GM12878 (cell line): Measurements from ENCODE around the gene GNAZ. TPM values are rescaled to one million over a fixed set of nuclear protein-coding genes. Genes with fewer than 3 reads are reported as not detected.

Experiments
- BRCA1 ChIP-seq: IDR thresholded peaks from 2 replicates; pipeline ENCODE4 v1.6.1; 2011; ENCODE audit warnings: low read depth, low read length, improper control_type of control experiment
- E2F4 ChIP-seq: IDR thresholded peaks from 2 replicates; pipeline ENCODE4 v1.6.1; 2012; ENCODE audit warnings: low read depth, low read length, improper control_type of control experiment
- E4F1 ChIP-seq: fragments of 450-650 bp; IDR thresholded peaks from 2 replicates; pipeline ENCODE4 v1.6.1; 2018; ENCODE audit warnings: borderline replicate concordance, mild to moderate bottlenecking; ENCODE audit not compliant: partially characterized antibody
- EZH2 ChIP-seq: IDR thresholded peaks from 2 replicates; pipeline ENCODE4 v1.6.1; 2012; ENCODE audit warnings: low read depth, mild to moderate bottlenecking, control low read depth, inconsistent platforms, low read length, borderline replicate concordance; ENCODE audit not compliant: control insufficient read depth
- HSF1 ChIP-seq: fragments of 150-350 bp; IDR thresholded peaks from 2 replicates; pipeline ENCODE4 v1.6.1; 2014; ENCODE audit warnings: mild to moderate bottlenecking, low read depth, low read length
- MTA2 ChIP-seq: fragments of 450-650 bp; IDR thresholded peaks from 2 replicates; pipeline ENCODE4 v1.6.1; 2016; ENCODE audit warnings: low read depth, mild to moderate bottlenecking, moderate library complexity
- MTA3 ChIP-seq: IDR thresholded peaks from 2 replicates; pipeline ENCODE4 v1.6.1; 2012; ENCODE audit warnings: low read length, inconsistent platforms, borderline replicate concordance
- NRF1 ChIP-seq: conservative IDR thresholded peaks from 2 replicates; pipeline ENCODE4 v1.6.1; 2011; ENCODE audit warnings: mild to moderate bottlenecking, low read depth, low read length, improper control_type of control experiment
- PBX3 ChIP-seq: IDR thresholded peaks from 2 replicates; pipeline ENCODE4 v1.6.1; 2011; ENCODE audit warnings: mild to moderate bottlenecking, low read depth, low read length, moderate library complexity; ENCODE audit not compliant: insufficient replicate concordance
- POLR2A ChIP-seq: IDR thresholded peaks from 2 replicates; pipeline ENCODE4 v1.6.1; 2011; ENCODE audit warnings: low read depth, mild to moderate bottlenecking, low read length
- POU2F2 ChIP-seq: IDR thresholded peaks from 3 replicates; pipeline ENCODE4 v1.6.1; 2011; ENCODE audit warnings: low read depth, mild to moderate bottlenecking, low read length, borderline replicate concordance
- SIN3A ChIP-seq: IDR thresholded peaks from 2 replicates; pipeline ENCODE4 v1.6.1; 2012; ENCODE audit warnings: low read depth, low read length, improper control_type of control experiment
- SMAD5 ChIP-seq: IDR thresholded peaks from 2 replicates; pipeline ENCODE4 v1.6.1; 2016; ENCODE audit warnings: antibody characterized with exemption, low read depth
- WRNIP1 ChIP-seq: IDR thresholded peaks from 2 replicates; pipeline ENCODE4 v1.6.1; 2011; ENCODE audit warnings: low read depth, low read length, improper control_type of control experiment, borderline replicate concordance
- YY1 ChIP-seq: IDR thresholded peaks from 2 replicates; pipeline ENCODE4 v1.6.1; 2011; ENCODE audit warnings: low read depth, mild to moderate bottlenecking, low read length
- ZBED1 ChIP-seq: IDR thresholded peaks from 2 replicates; pipeline ENCODE4 v1.6.1; 2016; ENCODE audit warnings: borderline replicate concordance
- ZNF207 ChIP-seq: fragments of 450-650 bp; IDR thresholded peaks from 2 replicates; pipeline ENCODE4 v1.6.1; 2014; ENCODE audit warnings: antibody characterized with exemption, mild to moderate bottlenecking, borderline replicate concordance
- polyA plus RNA-seq, 11 experiments: library from polyadenylated mRNA; depleted of rRNA in 4 of 11; unstranded in 6 of 11; stranded (reverse) in 5 of 11; fragments of >200 nt; fragmentation: Nextera tagmentation in 4 of 11; fragmentation: Illumina TruSeq in 1 of 11; extraction: Ambion mirVana in 4 of 11; extraction: Trizol in 1 of 11; gene quantifications; 1 replicate in 1 of 11; 2 replicates in 10 of 11; pipeline versions ENCODE4 v1.2.1 to v1.2.3, GENCODE V29; 2011 to 2016; ENCODE audit warnings: inconsistent platforms in 2 of 11, missing spikeins in 2 of 11, low read depth in 1 of 11
- total RNA-seq, 4 experiments: library from RNA; depleted of rRNA in 3 of 4; stranded (reverse); fragments of >200 nt in 3 of 4; fragmentation: Illumina TruSeq in 1 of 4; extraction: Trizol in 1 of 4; gene quantifications; 2 replicates each; pipeline versions ENCODE4 v1.2.1 to v1.2.3, GENCODE V29; 2013 to 2021
- TF ChIP-seq, protein P1 (sequence below): IDR thresholded peaks from 2 replicates; pipeline ENCODE4 v1.6.1; 2011; ENCODE audit warnings: low read depth, mild to moderate bottlenecking, low read length, moderate library complexity, borderline replicate concordance; ENCODE audit errors: extremely low read depth
- TF ChIP-seq, protein P2 (sequence below): IDR thresholded peaks from 2 replicates; pipeline ENCODE4 v1.6.1; 2012; ENCODE audit warnings: low read length, inconsistent platforms

Gene GNAZ
- total and polyA plus RNA-seq, 10 of the 15 experiments (the other 5 are each of a cell fraction or from before 2014, with no cell fraction given): 0.09 to 1.0 (median 0.44) TPM; not detected in 1

- TF ChIP-seq, protein P1, sequence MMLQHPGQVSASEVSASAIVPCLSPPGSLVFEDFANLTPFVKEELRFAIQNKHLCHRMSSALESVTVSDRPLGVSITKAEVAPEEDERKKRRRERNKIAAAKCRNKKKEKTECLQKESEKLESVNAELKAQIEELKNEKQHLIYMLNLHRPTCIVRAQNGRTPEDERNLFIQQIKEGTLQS: no peak
- TF ChIP-seq E2F4: no peak
- TF ChIP-seq WRNIP1: no peak
- TF ChIP-seq E4F1: no peak
- TF ChIP-seq HSF1: no peak
- no peak for TF ChIP-seq BRCA1
- peak; percentile 80 for TF ChIP-seq MTA2
- no peak for TF ChIP-seq SIN3A
- TF ChIP-seq PBX3: no peak
- TF ChIP-seq EZH2: no peak
- TF ChIP-seq ZNF207: no peak
- no peak for TF ChIP-seq NRF1
- TF ChIP-seq, protein P2, sequence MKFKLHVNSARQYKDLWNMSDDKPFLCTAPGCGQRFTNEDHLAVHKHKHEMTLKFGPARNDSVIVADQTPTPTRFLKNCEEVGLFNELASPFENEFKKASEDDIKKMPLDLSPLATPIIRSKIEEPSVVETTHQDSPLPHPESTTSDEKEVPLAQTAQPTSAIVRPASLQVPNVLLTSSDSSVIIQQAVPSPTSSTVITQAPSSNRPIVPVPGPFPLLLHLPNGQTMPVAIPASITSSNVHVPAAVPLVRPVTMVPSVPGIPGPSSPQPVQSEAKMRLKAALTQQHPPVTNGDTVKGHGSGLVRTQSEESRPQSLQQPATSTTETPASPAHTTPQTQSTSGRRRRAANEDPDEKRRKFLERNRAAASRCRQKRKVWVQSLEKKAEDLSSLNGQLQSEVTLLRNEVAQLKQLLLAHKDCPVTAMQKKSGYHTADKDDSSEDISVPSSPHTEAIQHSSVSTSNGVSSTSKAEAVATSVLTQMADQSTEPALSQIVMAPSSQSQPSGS: no peak; the same call in 1 of the 2 replicates
- TF ChIP-seq POLR2A: no peak
- TF ChIP-seq ZBED1: peak; percentile 37; the same call in 1 of the 2 replicates
- no peak for TF ChIP-seq MTA3
- TF ChIP-seq SMAD5: no peak
- TF ChIP-seq POU2F2: no peak
- peak; percentile 66; the same call in 1 of the 2 replicates for TF ChIP-seq YY1
Observed at GRCh38 chr22:23137905-23138561, 67.7 kb downstream of the GNAZ start (continued).
